Endometrial microvascular endothelial cells (primary cell): Measurements from ENCODE around the gene RNASEH2A. TPM values are rescaled to one million over a fixed set of nuclear protein-coding genes. Genes with fewer than 3 reads are reported as not detected.

ENCODE experiments used
- in situ Hi-C: cut with HindIII; loops from 2 replicates; pipeline ENCODE4 v1.10.0; 2017; ENCODE audit warnings: low sequenced_read_pairs, low pct_unique_long_range_greater_than_20kb; ENCODE audit errors: inconsistent ontology term
- total RNA-seq: library from RNA; depleted of rRNA; stranded (reverse); fragments of >200 nt; gene quantifications from one replicate; pipeline ENCODE4 v1.2.3, GENCODE V29; 2015; ENCODE audit errors: inconsistent ontology term

Gene RNASEH2A
- total RNA-seq = 40.8 TPM

- in situ Hi-C loops = no loop called here
Measured at GRCh38 chr19:12806242-12807081, at the start of gene RNASEH2A. Gene RNASEH2A, plus strand, starts transcription at chr19:12806584. Its CDS starts 90 bp downstream, at chr19:12806674.

- in situ Hi-C loops = no loop called here
Measured at GRCh38 chr19:12757544-12758274, 48.7 kb upstream of the RNASEH2A start.

GRCh38 chr19:12759686-12760085 is 46.7 kb upstream of the RNASEH2A start:
- in situ Hi-C loops = no loop called here

- in situ Hi-C loops = no loop called here
Measured at GRCh38 chr19:12763100-12763499, 43.3 kb upstream of the RNASEH2A start.

GRCh38 chr19:12764698-12765097 is 41.7 kb upstream of the RNASEH2A start:
- in situ Hi-C loops = no loop called here

GRCh38 chr19:12766051-12766521 is 40.3 kb upstream of the RNASEH2A start:
- in situ Hi-C loops = no loop called here

- in situ Hi-C loops = no loop called here
Measured at GRCh38 chr19:12767150-12767549, 39.2 kb upstream of the RNASEH2A start.

GRCh38 chr19:12767666-12768065 is 38.7 kb upstream of the RNASEH2A start:
- in situ Hi-C loops = no loop called here

- in situ Hi-C loops = no loop called here
Measured at GRCh38 chr19:12769689-12770088, 36.7 kb upstream of the RNASEH2A start.

GRCh38 chr19:12770922-12771321 is 35.5 kb upstream of the RNASEH2A start:
- in situ Hi-C loops = no loop called here

- in situ Hi-C loops = no loop called here
Measured at GRCh38 chr19:12772323-12772722, 34.1 kb upstream of the RNASEH2A start.

GRCh38 chr19:12773571-12773970 is 32.8 kb upstream of the RNASEH2A start:
- in situ Hi-C loops = no loop called here

GRCh38 chr19:12774588-12775555 is 31.5 kb upstream of the RNASEH2A start, which contains the start of gene HOOK2:
Gene HOOK2, minus strand, starts transcription at chr19:12775552. Its CDS starts 103 bp downstream, at chr19:12775449.
- in situ Hi-C loops = no loop called here

- in situ Hi-C loops = no loop called here
Measured at GRCh38 chr19:12777217-12778016, 29.0 kb upstream of the RNASEH2A start.

GRCh38 chr19:12778017-12778904 is 28.1 kb upstream of the RNASEH2A start:
- in situ Hi-C loops = no loop called here

GRCh38 chr19:12778905-12779161 is 27.6 kb upstream of the RNASEH2A start:
- in situ Hi-C loops = no loop called here
